HG02763 (cell line): Measurements from ENCODE around the gene EEF1E1.
"Not testable (repeated sequence)": the region's sequence is repeated elsewhere in the genome, so short reads cannot be mapped to it uniquely, and the experiment has no call there.

ENCODE experiments used
- ATAC-seq: cut with Tn5 transposase; IDR thresholded peaks from one replicate; pipeline ENCODE4 v1.9.1; 2021; ENCODE audit warnings: mild to moderate bottlenecking, moderate library complexity; ENCODE audit not compliant: unreplicated experiment

Gene EEF1E1

GRCh38 chr6:8064638-8065518 is 37.5 kb downstream of the EEF1E1 start:
- ATAC-seq: no peak

GRCh38 chr6:8063761-8064637 is 38.3 kb downstream of the EEF1E1 start, which contains the start of gene BLOC1S5:
Gene BLOC1S5 (minus strand): TSS chr6:8064389. CDS start chr6:8064376, 13 bp downstream.
- peak; percentile 91 for ATAC-seq

- ATAC-seq: no peak
Measured at GRCh38 chr6:8061736-8062135, 40.6 kb downstream of the EEF1E1 start.

GRCh38 chr6:8060346-8060745 is 42.0 kb downstream of the EEF1E1 start:
- ATAC-seq: no peak

GRCh38 chr6:8059129-8059528 is 43.2 kb downstream of the EEF1E1 start:
- no peak for ATAC-seq

- no peak for ATAC-seq
Measured at GRCh38 chr6:8057793-8058192, 44.6 kb downstream of the EEF1E1 start.

- no peak for ATAC-seq
Measured at GRCh38 chr6:8057263-8057662, 45.1 kb downstream of the EEF1E1 start.

- ATAC-seq: no peak
Measured at GRCh38 chr6:8054276-8054675, 48.1 kb downstream of the EEF1E1 start.

GRCh38 chr6:8047541-8048292 is 54.6 kb downstream of the EEF1E1 start:
- ATAC-seq: no peak

GRCh38 chr6:8045769-8046168 is 56.6 kb downstream of the EEF1E1 start:
- ATAC-seq: not testable (repeated sequence)

GRCh38 chr6:8043221-8043620 is 59.1 kb downstream of the EEF1E1 start:
- ATAC-seq: no peak

GRCh38 chr6:8041913-8042583 is 60.3 kb downstream of the EEF1E1 start:
- ATAC-seq: no peak

GRCh38 chr6:8034107-8034506 is 68.2 kb downstream of the EEF1E1 start:
- ATAC-seq: not testable (repeated sequence)

GRCh38 chr6:8030920-8031319 is 71.4 kb downstream of the EEF1E1 start:
- no peak for ATAC-seq
